SU-DHL-6 (cell line): ENCODE results near the gene CBLB.

Source experiments
- H2AFZ ChIP-seq: fragments of 200-600 bp; sonication (generic); 2 replicates; pipeline ENCODE4 v1.6.1; 2014; ENCODE audit warnings: low read depth, mild to moderate bottlenecking, moderate library complexity, mixed read lengths, antibody characterized with exemption, low read length; ENCODE audit not compliant: severe bottlenecking
- H3F3A ChIP-seq: fragments of 200-600 bp; shearing (Covaris generic); 2 replicates; pipeline ENCODE4 v1.6.0; 2016; ENCODE audit warnings: antibody characterized with exemption, mild to moderate bottlenecking; ENCODE audit not compliant: insufficient read depth
- H3K27ac ChIP-seq: fragments of 200-600 bp; sonication (generic); 2 replicates; pipeline ENCODE4 v1.5.1; 2016; ENCODE audit warnings: low read depth, mild to moderate bottlenecking, low read length, moderate library complexity, mixed read lengths
- H3K27me3 ChIP-seq: fragments of 200-600 bp; sonication (generic), shearing (Covaris generic); 2 replicates; pipeline ENCODE4 v1.6.0; 2014; ENCODE audit warnings: mild to moderate bottlenecking, low read length
- H3K36me3 ChIP-seq: fragments of 200-600 bp; sonication (generic); 2 replicates; pipeline ENCODE4 v1.6.1; 2014; ENCODE audit warnings: mild to moderate bottlenecking, low read length, mixed read lengths
- H3K4me2 ChIP-seq: fragments of 300-600, 200-600 bp; shearing (Covaris generic), sonication (generic); 2 replicates; pipeline ENCODE4 v1.6.0; 2014; ENCODE audit warnings: low read length, low read depth, mild to moderate bottlenecking; ENCODE audit not compliant: poor library complexity, severe bottlenecking
- H3K4me3 ChIP-seq: fragments of 200-600 bp; sonication (generic); 2 replicates; pipeline ENCODE4 v1.5.1; 2014; ENCODE audit warnings: antibody characterized with exemption, low read length, mild to moderate bottlenecking, mixed read lengths; ENCODE audit not compliant: insufficient read depth, poor library complexity, severe bottlenecking
- H3K79me2 ChIP-seq: fragments of 200-600 bp; sonication (generic); 2 replicates; pipeline ENCODE4 v1.6.1; 2014; ENCODE audit warnings: mild to moderate bottlenecking, low read length, moderate library complexity; ENCODE audit not compliant: insufficient read depth
- H3K9ac ChIP-seq: fragments of 200-600 bp; sonication (generic); 2 replicates; pipeline ENCODE4 v1.7.0; 2014; ENCODE audit warnings: mild to moderate bottlenecking, low read length
- H3K9me2 ChIP-seq: fragments of 200-600 bp; sonication (generic); replicated peaks from 2 replicates; pipeline ENCODE4 v1.6.1; 2014; ENCODE audit warnings: low read length; ENCODE audit not compliant: insufficient read depth
- H3K9me3 ChIP-seq: fragments of 200-600 bp; sonication (generic); 2 replicates; pipeline ENCODE4 v1.6.1; 2014; ENCODE audit warnings: low read length, mixed read lengths; ENCODE audit not compliant: insufficient read depth
- H4K20me1 ChIP-seq: fragments of 200-600 bp; sonication (generic); 2 replicates; pipeline ENCODE4 v1.6.1; 2014; ENCODE audit warnings: low read depth, mild to moderate bottlenecking, antibody characterized with exemption, low read length, moderate library complexity, mixed read lengths
- CTCF ChIP-seq: fragments of 200-600 bp; sonication (generic); IDR thresholded peaks from one replicate; pipeline ENCODE4 v1.5.1; 2017; ENCODE audit warnings: antibody characterized with exemption, mild to moderate bottlenecking, low read length, moderate library complexity; ENCODE audit not compliant: insufficient read depth, poor library complexity, severe bottlenecking
- EZH2phosphoT487 ChIP-seq: fragments of 200-600 bp; sonication (generic), shearing (Covaris generic); conservative IDR thresholded peaks from 2 replicates; pipeline ENCODE4 v1.6.1; 2018; ENCODE audit warnings: mild to moderate bottlenecking, antibody characterized with exemption, low read length, moderate library complexity, mixed read lengths

Gene CBLB

GRCh38 chr3:105877336-105877910 lies 8.6 kb upstream of the CBLB start:
- peak overlapping the region; percentile 27 for H3K4me2 ChIP-seq
- H3K27ac ChIP-seq, result no peak overlapping the region
- H2AFZ ChIP-seq, result peak overlapping the region; percentile 13

GRCh38 chr3:105876780-105877327 lies 8.0 kb upstream of the CBLB start:
- H3K79me2 ChIP-seq, result no peaks in the 10 kb centered on the region
- no peaks in the 10 kb centered on the region for H4K20me1 ChIP-seq
- H3F3A ChIP-seq, result no peaks in the 10 kb centered on the region; the same call in 1 of the 2 replicates
- H3K27me3 ChIP-seq, result no peaks in the 10 kb centered on the region
- TF ChIP-seq CTCF, result no peak
- TF ChIP-seq EZH2phosphoT487, result no peak
- no peak overlapping the region for H3K9ac ChIP-seq
- H3K4me2 ChIP-seq, result peak overlapping the region; percentile 27
- H2AFZ ChIP-seq, result peak overlapping the region; percentile 13
- no peaks in the 10 kb centered on the region for H3K36me3 ChIP-seq
- no peaks in the 10 kb centered on the region for H3K9me2 ChIP-seq
- no peaks in the 10 kb centered on the region for H3K9me3 ChIP-seq
- H3K4me3 ChIP-seq, result no peak overlapping the region
- H3K27ac ChIP-seq, result no peak overlapping the region

More at GRCh38 chr3:105877336-105877910, 8.6 kb upstream of the CBLB start:
- Histone ChIP-seq H3K79me2 (no peaks in the 10 kb centered on the region), H3K36me3 (no peaks in the 10 kb centered on the region), H3F3A (no peaks in the 10 kb centered on the region; the same call in 1 of the 2 replicates), H3K9ac (no peak overlapping the region), H3K27me3 (no peaks in the 10 kb centered on the region), H3K4me3 (no peak overlapping the region), H3K9me2 (no peaks in the 10 kb centered on the region), H3K9me3 (no peaks in the 10 kb centered on the region), H4K20me1 (no peaks in the 10 kb centered on the region)
- TF ChIP-seq EZH2phosphoT487, result no peak

- Histone ChIP-seq H3K9me2 (no peaks in the 10 kb centered on the region), H3K27ac (peak overlapping the region; percentile 22), H3F3A (peaks cover 18% of the 10 kb centered on the region), H3K36me3 (peaks cover 16% of the 10 kb centered on the region), H2AFZ (peak overlapping the region; percentile 38), H3K9ac (peak overlapping the region; percentile 96), H3K4me2 (peak overlapping the region; percentile 97), H4K20me1 (no peaks in the 10 kb centered on the region), H3K79me2 (peaks cover 37% of the 10 kb centered on the region), H3K4me3 (peak overlapping the region; percentile 90), H3K9me3 (no peaks in the 10 kb centered on the region), H3K27me3 (no peaks in the 10 kb centered on the region)
- no peak for TF ChIP-seq EZH2phosphoT487
- no peak for TF ChIP-seq CTCF
These were observed 1.3 kb upstream of the CBLB start for GRCh38 chr3:105869861-105870755.

- TF ChIP-seq EZH2phosphoT487, result no peak
- no peak for TF ChIP-seq CTCF
- peaks cover 22% of the 10 kb centered on the region for H3K36me3 ChIP-seq
- H3K4me3 ChIP-seq, result peak overlapping the region; percentile 90
- H3K9me3 ChIP-seq, result no peaks in the 10 kb centered on the region
- peaks cover 24% of the 10 kb centered on the region for H3F3A ChIP-seq
- H3K9me2 ChIP-seq, result no peaks in the 10 kb centered on the region
- H2AFZ ChIP-seq, result peak overlapping the region; percentile 85
- H3K27ac ChIP-seq, result peak overlapping the region; percentile 22
- H3K79me2 ChIP-seq, result peaks cover 43% of the 10 kb centered on the region
- H4K20me1 ChIP-seq, result no peaks in the 10 kb centered on the region
- H3K27me3 ChIP-seq, result no peaks in the 10 kb centered on the region
- peak overlapping the region; percentile 96 for H3K9ac ChIP-seq
- peak overlapping the region; percentile 97 for H3K4me2 ChIP-seq
These were observed 670 bp upstream of the CBLB start for GRCh38 chr3:105869531-105869833.
